ENCODE results near the gene CLDN6. TPM values are rescaled to one million over a fixed set of nuclear protein-coding genes. Genes with fewer than 3 reads are reported as not detected.

The CLDN6 gene
- total and polyA plus RNA-seq, 2 of the 13 experiments (the other 11 are each of a cell fraction or from before 2014, with no cell fraction given): 5.9 to 7.6 TPM

GRCh38 chr16:3065069-3065741 lies 47.2 kb upstream of the CLDN6 start, which contains the start of gene IL32 (continued):
- peak; percentile 50; the same call in 1 of the 2 replicates for TF ChIP-seq ARNTL (CRISPR knock-in tag; IDR thresholded peaks at IDR 0.05)
- TF ChIP-seq ZHX1 (CRISPR knock-in tag; IDR thresholded peaks at IDR 0.05; ENCODE audit: low read depth): no peak
- TF ChIP-seq RBM39 (IDR thresholded peaks at IDR 0.05; ENCODE audit: low read depth, low read length, poor library complexity, severe bottlenecking): no peak
- no peak for TF ChIP-seq LCORL (IDR thresholded peaks at IDR 0.05)
- peak; percentile 96 for TF ChIP-seq LCORL (CRISPR knock-in tag; IDR thresholded peaks at IDR 0.05)
- no peak for TF ChIP-seq AGO1 (IDR thresholded peaks at IDR 0.05; ENCODE audit: low read depth, low read length, poor library complexity, severe bottlenecking)
- no peak for TF ChIP-seq PAX8 (CRISPR knock-in tag; IDR thresholded peaks at IDR 0.05; ENCODE audit: borderline replicate concordance)
- TF ChIP-seq FOXP4 (CRISPR knock-in tag; IDR thresholded peaks at IDR 0.05): peak; percentile 35; the same call in 1 of the 2 replicates
- TF ChIP-seq FOXJ3 (CRISPR knock-in tag; IDR thresholded peaks at IDR 0.05; ENCODE audit: borderline replicate concordance): no peak
- TF ChIP-seq ZNF782 (CRISPR knock-in tag; IDR thresholded peaks at IDR 0.05; ENCODE audit: borderline replicate concordance): no peak
- TF ChIP-seq GTF2F1 (IDR thresholded peaks at IDR 0.05; ENCODE audit: low read length): no peak
- no peak for TF ChIP-seq SKI (IDR thresholded peaks at IDR 0.05; ENCODE audit: partially characterized antibody)
- TF ChIP-seq, protein P1, sequence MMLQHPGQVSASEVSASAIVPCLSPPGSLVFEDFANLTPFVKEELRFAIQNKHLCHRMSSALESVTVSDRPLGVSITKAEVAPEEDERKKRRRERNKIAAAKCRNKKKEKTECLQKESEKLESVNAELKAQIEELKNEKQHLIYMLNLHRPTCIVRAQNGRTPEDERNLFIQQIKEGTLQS (CRISPR knock-in tag; IDR thresholded peaks at IDR 0.05): peak; percentile 96
- no peak for TF ChIP-seq KMT2B (CRISPR knock-in tag; IDR thresholded peaks at IDR 0.05)
- no peak for TF ChIP-seq SOX13 (IDR thresholded peaks at IDR 0.05)
- TF ChIP-seq SOX13 (CRISPR knock-in tag; conservative IDR thresholded peaks at IDR 0.05 in 1 of 2, IDR thresholded peaks at IDR 0.05 in 1 of 2): peak in 1 of 2 experiments; percentile 69; a peak in 2 of 4 replicates
- TF ChIP-seq HHEX (CRISPR knock-in tag; IDR thresholded peaks at IDR 0.05): no peak
- TF ChIP-seq REPIN1 (CRISPR knock-in tag; IDR thresholded peaks at IDR 0.05; ENCODE audit: borderline replicate concordance, low read depth): no peak; the same call in 1 of the 2 replicates
- peak; percentile 81 for TF ChIP-seq SRY (CRISPR knock-in tag; IDR thresholded peaks at IDR 0.05)
- no peak for TF ChIP-seq SP140L (CRISPR knock-in tag; IDR thresholded peaks at IDR 0.05; ENCODE audit: borderline replicate concordance)
- TF ChIP-seq PHB2 (IDR thresholded peaks at IDR 0.05; ENCODE audit: partially characterized antibody): no peak
